K562 (cell line): ENCODE results near the gene SYMPK. TPM values are rescaled to one million over a fixed set of nuclear protein-coding genes. Genes with fewer than 3 reads are reported as not detected.
A peak's percentile ranks its signal among the peaks of the same experiment; 100 is the strongest.

Source experiments
- ATAC-seq: fragments of 200-7000 bp; cut with Tn5 transposase; 3 replicates; pipeline ENCODE4 v1.9.1; 2020; ENCODE audit warnings: moderate library complexity
- BruUV-seq: library from RNA; stranded (reverse); fragments of 400-500 nt; replicated peaks from 2 replicates; lab custom pipeline; 2021; lab: Mats Ljungman, UMichigan
- CTCF ChIA-PET: fragments of 300-600 bp; formaldehyde crosslinking; extraction: SDS; loops from one replicate; lab custom pipeline; 2021; ENCODE audit warnings: low intra/inter-chr PET ratio; lab: Yijun Ruan, JAX
- POLR2A ChIA-PET: fragments of 300-600, 350-650 bp; sonication (Branson Sonifier 250); formaldehyde crosslinking; extraction: SDS; loops from one replicate; lab custom pipeline; 2021; ENCODE audit warnings: antibody characterized with exemption, inconsistent platforms; lab: Yijun Ruan, JAX
- DNase-seq, 4 experiments: peaks; one replicate each; pipeline versions ENCODE4 v3.0.0 to v3.0.0-alpha.2; 2011 to 2018; ENCODE audit warnings: low spot score in 3 of 4, mixed read lengths in 3 of 4; ENCODE audit errors: extremely low read depth in 1 of 4
- FAIRE-seq: peaks from 2 replicates; lab custom pipeline; 2011; peaks lifted over from hg19 to GRCh38; lab: Jason Lieb, UNC
- H2AFZ ChIP-seq: 2 replicates; pipeline ENCODE4 v1.6.0; 2011; ENCODE audit warnings: low read depth, low read length, control low read depth, inconsistent platforms
- H3K27ac ChIP-seq: fragments of 200-600 bp; 3 replicates; pipeline ENCODE4 v1.8.0; 2011; ENCODE audit warnings: low read depth, mild to moderate bottlenecking, control low read depth, inconsistent platforms, low read length, moderate library complexity, mixed read lengths; ENCODE audit errors: extremely low read depth
- H3K27me3 ChIP-seq, 2 experiments: fragments of 300-600 bp in 1 of 2; 2 replicates in 1 of 2; 3 replicates in 1 of 2; pipeline versions ENCODE4 v1.6.0 to v1.8.0; 2011; ENCODE audit warnings: inconsistent platforms in 2 of 2, low read length in 2 of 2, mild to moderate bottlenecking in 1 of 2, mixed read lengths in 1 of 2, moderate library complexity in 1 of 2; ENCODE audit not compliant: control insufficient read depth in 2 of 2, insufficient read depth in 2 of 2
- H3K36me3 ChIP-seq: fragments of 300-600 bp; 3 replicates; pipeline ENCODE4 v1.8.0; 2011; ENCODE audit warnings: mild to moderate bottlenecking, low read length, inconsistent platforms; ENCODE audit not compliant: control insufficient read depth, insufficient read depth
- H3K4me1 ChIP-seq, 2 experiments: fragments of 200-600 bp in 1 of 2; replicated peaks in 1 of 2; 2 replicates in 1 of 2; 3 replicates in 1 of 2; pipeline versions ENCODE4 v1.5.1 to v1.8.0; 2011; ENCODE audit warnings: inconsistent platforms in 2 of 2, low read length in 2 of 2, mild to moderate bottlenecking in 1 of 2, mixed read lengths in 1 of 2, moderate library complexity in 1 of 2; ENCODE audit not compliant: control insufficient read depth in 2 of 2, insufficient read depth in 2 of 2
- H3K4me2 ChIP-seq: 2 replicates; pipeline ENCODE4 v1.6.1; 2011; ENCODE audit warnings: low read length, control low read depth, inconsistent platforms, mixed read lengths; ENCODE audit not compliant: insufficient read depth
- H3K4me3 ChIP-seq: fragments of 200-600 bp; sonication (generic), shearing (Covaris generic); 2 replicates; pipeline ENCODE4 v1.5.1; 2016; ENCODE audit warnings: control low read depth, inconsistent platforms
- H3K79me2 ChIP-seq: fragments of 200-600 bp; 3 replicates; pipeline ENCODE4 v1.8.0; 2011; ENCODE audit warnings: low read length, inconsistent platforms; ENCODE audit not compliant: control insufficient read depth, insufficient read depth
- H3K9ac ChIP-seq, 2 experiments: 2 replicates each; pipeline versions ENCODE4 v1.6.0 to v1.6.1; 2011; ENCODE audit warnings: low read depth in 2 of 2, low read length in 2 of 2, control low read depth in 1 of 2, inconsistent platforms in 1 of 2, mild to moderate bottlenecking in 1 of 2, mixed read lengths in 1 of 2; ENCODE audit not compliant: insufficient read depth in 1 of 2
- H3K9me1 ChIP-seq: one replicate; pipeline ENCODE4 v1.6.0; 2011; ENCODE audit warnings: inconsistent platforms, mild to moderate bottlenecking, low read length, moderate library complexity; ENCODE audit not compliant: control insufficient read depth, insufficient read depth
- H3K9me3 ChIP-seq: replicated peaks from 2 replicates; pipeline ENCODE4 v1.5.1; 2011; ENCODE audit warnings: low read depth, low read length, inconsistent platforms; ENCODE audit not compliant: control insufficient read depth, insufficient read depth
- H4K20me1 ChIP-seq: replicated peaks from 2 replicates; pipeline ENCODE4 v1.6.1; 2011; ENCODE audit warnings: low read length, inconsistent platforms, mixed read lengths; ENCODE audit not compliant: control insufficient read depth, insufficient read depth
- CCAR2 ChIP-seq: fragments of 200-400 bp; formaldehyde crosslinking; IDR thresholded peaks from 2 replicates; pipeline ENCODE4 v1.6.1; 2017; ENCODE audit warnings: mild to moderate bottlenecking, low read depth, low read length
- CEBPB ChIP-seq: fragments of 450-650 bp; IDR thresholded peaks from 2 replicates; pipeline ENCODE4 v1.6.1; 2016; ENCODE audit warnings: missing genetic modification characterization, missing compliant biosample characterization
- CREB3L1 ChIP-seq: fragments of 450-650 bp; IDR thresholded peaks from 2 replicates; pipeline ENCODE4 v1.6.1; 2014; ENCODE audit warnings: low read depth, mild to moderate bottlenecking, moderate library complexity, borderline replicate concordance
- CXXC5 ChIP-seq: fragments of 250-450 bp; sonication (Bioruptor Pico); IDR thresholded peaks from 2 replicates; pipeline ENCODE4 v1.8.0; 2022; ENCODE audit warnings: inconsistent platforms, mild to moderate bottlenecking, moderate library complexity
- EP300 ChIP-seq: IDR thresholded peaks from 2 replicates; pipeline ENCODE4 v1.6.1; 2012; ENCODE audit warnings: low read length, improper control_type of control experiment
- FOXK2 ChIP-seq, 2 experiments: fragments of 450-650 bp; IDR thresholded peaks in 1 of 2; conservative IDR thresholded peaks in 1 of 2; 2 replicates each; pipeline ENCODE4 v1.6.1; 2016; ENCODE audit warnings: low read depth in 2 of 2, mild to moderate bottlenecking in 1 of 2
- KLF16 ChIP-seq: IDR thresholded peaks from 2 replicates; pipeline ENCODE4 v1.6.1; 2016; ENCODE audit warnings: antibody characterized with exemption
- NFE2 ChIP-seq: IDR thresholded peaks from 2 replicates; pipeline ENCODE4 v1.6.1; 2014; ENCODE audit warnings: antibody characterized with exemption, low read depth
- PKNOX1 ChIP-seq: fragments of 450-650 bp; IDR thresholded peaks from 2 replicates; pipeline ENCODE4 v1.6.1; 2016
- SIX5 ChIP-seq, 2 experiments: IDR thresholded peaks; 2 replicates each; pipeline ENCODE4 v1.6.1; 2011; ENCODE audit warnings: low read length in 2 of 2, borderline replicate concordance in 1 of 2, low read depth in 1 of 2, mild to moderate bottlenecking in 1 of 2, moderate library complexity in 1 of 2; ENCODE audit not compliant: insufficient read depth in 1 of 2
- ZNF212 ChIP-seq: fragments of 450-650 bp; formaldehyde crosslinking; IDR thresholded peaks from 2 replicates; pipeline ENCODE4 v1.4.0; 2020; ENCODE audit warnings: mild to moderate bottlenecking
- ZNF324 ChIP-seq: fragments of 250-450 bp; sonication (Bioruptor Pico); IDR thresholded peaks from 2 replicates; pipeline ENCODE4 v1.4.0; 2020; ENCODE audit warnings: mild to moderate bottlenecking
- ZNF79 ChIP-seq: fragments of 250-450 bp; sonication (Bioruptor Pico); IDR thresholded peaks from 2 replicates; pipeline ENCODE4 v1.4.0; 2020; ENCODE audit warnings: low read depth, mild to moderate bottlenecking, moderate library complexity
- ZNF830 ChIP-seq: fragments of 250-450 bp; sonication (Bioruptor Pico); IDR thresholded peaks from 2 replicates; pipeline ENCODE4 v1.5.0; 2021; ENCODE audit warnings: mild to moderate bottlenecking
- WGBS: fragments of 100-300 bp; shearing (Covaris generic); methylation state at CpG from one replicate; pipeline ENCODE4 v1.1.6; 2016; ENCODE audit warnings: low coverage, mixed read lengths; ENCODE audit not compliant: insufficient coverage; ENCODE audit errors: missing lambda C conversion rate; 5-methylcytosine and 5-hydroxymethylcytosine counted together
- in situ Hi-C: fragments of 300-500 bp; cut with MboI; formaldehyde crosslinking; loops from 4 replicates; pipeline ENCODE4 v1.15.0; 2018; ENCODE audit warnings: inconsistent platforms, mixed read lengths
- intact Hi-C: fragments of 100-400 bp; cut with micrococcal nuclease; formaldehyde crosslinking; loops from 2 replicates; pipeline ENCODE4 v1.14.2; 2022
- polyA plus RNA-seq, 8 experiments: library from polyadenylated mRNA; depleted of rRNA in 4 of 8; stranded (reverse) in 5 of 8; unstranded in 3 of 8; fragments of >200 nt; fragmentation: Nextera tagmentation in 2 of 8; fragmentation: Illumina TruSeq in 1 of 8; extraction: Ambion mirVana in 2 of 8; extraction: Trizol in 1 of 8; gene quantifications; 2 replicates each; pipeline versions ENCODE4 v1.2.1 to v1.2.3, GENCODE V29; 2011 to 2014; ENCODE audit warnings: inconsistent platforms in 1 of 8, missing spikeins in 1 of 8
- total RNA-seq, 7 experiments: library from RNA; depleted of rRNA in 6 of 7; stranded (reverse); fragments of >200 nt in 6 of 7; fragmentation: Illumina TruSeq in 2 of 7; extraction: Trizol in 2 of 7; gene quantifications; 2 replicates each; pipeline versions ENCODE4 v1.2.1 to v1.2.3, GENCODE V29; 2011 to 2021; ENCODE audit warnings: low replicate concordance in 1 of 7
- TF ChIP-seq, protein P1 (sequence below): IDR thresholded peaks from 2 replicates; pipeline ENCODE4 v1.6.1; 2012; ENCODE audit warnings: low read depth, low read length, improper control_type of control experiment, borderline replicate concordance
- TF ChIP-seq, protein P2 (sequence below): fragments of 450-650 bp; formaldehyde crosslinking; IDR thresholded peaks from 2 replicates; pipeline ENCODE4 v1.4.0; 2020; ENCODE audit warnings: mild to moderate bottlenecking, mixed read lengths

SYMPK gene
- total and polyA plus RNA-seq, 9 of the 15 experiments (the other 6 are each of a cell fraction or from before 2014, with no cell fraction given) = 0.73 to 95.5 (median 58.4) TPM

- ATAC-seq = peak; percentile 72
- Histone ChIP-seq H3K4me1 (peaks cover 56 to 74% of the 10 kb centered on the region in 2 experiments), H3K27me3 (no peaks in the 10 kb centered on the region), H4K20me1 (no peaks in the 10 kb centered on the region), H3K27ac (peak overlapping the region; percentile 90), H3K9ac (peak overlapping the region; percentile 74 to 91), H3K36me3 (peaks cover 9% of the 10 kb centered on the region), H3K4me2 (peak overlapping the region; percentile 68), H3K4me3 (peak overlapping the region; percentile 37), H3K79me2 (peaks cover 3% of the 10 kb centered on the region; the same call in 1 of the 3 replicates), H3K9me3 (no peaks in the 10 kb centered on the region), H2AFZ (peak overlapping the region; percentile 89), H3K9me1 (no peaks in the 10 kb centered on the region)
- DNase-seq = peak; percentile 73 to 80 (median 76)
- no peak for FAIRE-seq
- 4% methylated on average over 30 of the region's 41 CpGs for WGBS
- BruUV-seq = no TSS peak
- ChIA-PET POLR2A (interaction anchor here (0.7 to 1.1 kb wide), 2 partner anchors 9 to 11 kb away, joined by 4 to 5 read pairs; partner anchors contain the start of gene IRF2BP1), CTCF (interaction anchor here (0.7 kb wide), 1 partner anchor 201 kb away, joined by 4 read pairs; no protein-coding TSS in a partner anchor)
- intact Hi-C loops = no loop called here
- in situ Hi-C loops = no loop called here
- TF ChIP-seq, protein P1, sequence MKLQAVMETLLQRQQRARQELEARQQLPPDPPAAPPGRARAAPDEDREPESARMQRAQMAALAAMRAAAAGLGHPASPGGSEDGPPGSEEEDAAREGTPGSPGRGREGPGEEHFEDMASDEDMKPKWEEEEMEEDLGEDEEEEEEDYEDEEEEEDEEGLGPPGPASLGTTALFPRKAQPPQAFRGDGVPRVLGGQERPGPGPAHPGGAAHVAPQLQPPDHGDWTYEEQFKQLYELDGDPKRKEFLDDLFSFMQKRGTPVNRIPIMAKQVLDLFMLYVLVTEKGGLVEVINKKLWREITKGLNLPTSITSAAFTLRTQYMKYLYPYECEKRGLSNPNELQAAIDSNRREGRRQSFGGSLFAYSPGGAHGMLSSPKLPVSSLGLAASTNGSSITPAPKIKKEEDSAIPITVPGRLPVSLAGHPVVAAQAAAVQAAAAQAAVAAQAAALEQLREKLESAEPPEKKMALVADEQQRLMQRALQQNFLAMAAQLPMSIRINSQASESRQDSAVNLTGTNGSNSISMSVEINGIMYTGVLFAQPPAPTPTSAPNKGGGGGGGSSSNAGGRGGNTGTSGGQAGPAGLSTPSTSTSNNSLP = no peak
- no peak for TF ChIP-seq ZNF830 (CRISPR knock-in tag)
- peak; percentile 89 for TF ChIP-seq CREB3L1
- no peak for TF ChIP-seq CCAR2
- TF ChIP-seq FOXK2 (conservative IDR thresholded peaks at IDR 0.05 in 1 of 2, IDR thresholded peaks at IDR 0.05 in 1 of 2; ENCODE audit: low read depth in 2 of 2) = peak; percentile 22 to 34; a peak in 2 of 4 replicates
- TF ChIP-seq NFE2 = no peak
- TF ChIP-seq PKNOX1 = peak; percentile 52
- TF ChIP-seq ZNF212 (CRISPR knock-in tag) = no peak
- TF ChIP-seq ZNF79 (CRISPR knock-in tag) = no peak
- no peak for TF ChIP-seq EP300
- TF ChIP-seq, protein P2, sequence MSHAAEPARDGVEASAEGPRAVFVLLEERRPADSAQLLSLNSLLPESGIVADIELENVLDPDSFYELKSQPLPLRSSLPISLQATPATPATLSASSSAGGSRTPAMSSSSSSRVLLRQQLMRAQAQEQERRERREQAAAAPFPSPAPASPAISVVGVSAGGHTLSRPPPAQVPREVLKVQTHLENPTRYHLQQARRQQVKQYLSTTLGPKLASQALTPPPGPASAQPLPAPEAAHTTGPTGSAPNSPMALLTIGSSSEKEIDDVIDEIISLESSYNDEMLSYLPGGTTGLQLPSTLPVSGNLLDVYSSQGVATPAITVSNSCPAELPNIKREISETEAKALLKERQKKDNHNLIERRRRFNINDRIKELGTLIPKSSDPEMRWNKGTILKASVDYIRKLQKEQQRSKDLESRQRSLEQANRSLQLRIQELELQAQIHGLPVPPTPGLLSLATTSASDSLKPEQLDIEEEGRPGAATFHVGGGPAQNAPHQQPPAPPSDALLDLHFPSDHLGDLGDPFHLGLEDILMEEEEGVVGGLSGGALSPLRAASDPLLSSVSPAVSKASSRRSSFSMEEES (CRISPR knock-in tag) = no peak
- no peak for TF ChIP-seq KLF16
- TF ChIP-seq CXXC5 (CRISPR knock-in tag) = peak; percentile 70
- no peak for TF ChIP-seq SIX5 (IDR thresholded peaks at IDR 0.05; ENCODE audit: borderline replicate concordance in 1 of 2, insufficient read depth in 1 of 2, low read depth in 1 of 2, low read length in 2 of 2)
- TF ChIP-seq ZNF324 = no peak
- TF ChIP-seq CEBPB = no peak
Observed at GRCh38 chr19:45876411-45877197, 13.7 kb upstream of the SYMPK start.
